Mucosa of stomach (tissue), 1 donor: ENCODE results near the gene OR6B3.

ENCODE experiments used
- H3K27me3 ChIP-seq: one replicate; pipeline ENCODE4 v1.7.0; 2013; ENCODE audit warnings: mild to moderate bottlenecking, low read length; ENCODE audit not compliant: control insufficient read depth, insufficient read depth
- H3K36me3 ChIP-seq: one replicate; pipeline ENCODE4 v1.7.0; 2013; ENCODE audit warnings: low read length; ENCODE audit not compliant: control insufficient read depth, insufficient read depth
- H3K4me1 ChIP-seq: one replicate; pipeline ENCODE4 v1.7.0; 2013; ENCODE audit warnings: mild to moderate bottlenecking, low read length; ENCODE audit not compliant: control insufficient read depth, insufficient read depth
- H3K4me3 ChIP-seq: one replicate; pipeline ENCODE4 v1.7.0; 2013; ENCODE audit warnings: low read length
- H3K9ac ChIP-seq: one replicate; pipeline ENCODE4 v1.7.0; 2013; ENCODE audit warnings: mild to moderate bottlenecking, low read length, moderate library complexity
- H3K9me3 ChIP-seq: one replicate; pipeline ENCODE4 v1.7.0; 2013; ENCODE audit warnings: mild to moderate bottlenecking, low read length, moderate library complexity; ENCODE audit not compliant: control insufficient read depth
- donor health status: Pancreatic carcinoma.

The OR6B3 gene

DNA sequence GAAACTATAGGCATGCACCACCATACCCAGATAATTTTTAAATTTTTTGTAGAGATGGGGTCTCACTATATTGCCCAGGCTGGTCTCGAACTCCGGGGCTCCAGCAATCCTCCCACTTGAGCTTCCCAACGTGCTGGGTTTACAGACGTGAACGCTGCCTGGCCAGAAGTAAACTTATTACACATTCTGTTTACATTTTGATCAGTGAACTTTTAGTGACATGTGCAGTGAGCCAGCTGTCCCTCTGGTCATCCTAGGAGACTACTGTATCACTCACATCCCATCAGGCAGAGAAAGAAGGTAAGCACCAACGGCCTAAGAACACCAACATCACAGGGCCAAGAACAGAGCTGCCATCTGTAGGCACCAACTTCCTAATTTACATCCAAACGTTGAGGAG lies 50.3 kb downstream of the OR6B3 start:
- H3K4me3 ChIP-seq, result no peak overlapping the region
- H3K4me1 ChIP-seq, result no peaks in the 10 kb centered on the region
- no peaks in the 10 kb centered on the region for H3K9me3 ChIP-seq
- peaks cover 17% of the 10 kb centered on the region for H3K36me3 ChIP-seq
- no peaks in the 10 kb centered on the region for H3K27me3 ChIP-seq
- H3K9ac ChIP-seq, result no peak overlapping the region

GRCh38 chr2:240000671-240001070 lies 52.6 kb downstream of the OR6B3 start:
- Histone ChIP-seq H3K9ac (no peak overlapping the region), H3K36me3 (peaks cover 17% of the 10 kb centered on the region)

DNA sequence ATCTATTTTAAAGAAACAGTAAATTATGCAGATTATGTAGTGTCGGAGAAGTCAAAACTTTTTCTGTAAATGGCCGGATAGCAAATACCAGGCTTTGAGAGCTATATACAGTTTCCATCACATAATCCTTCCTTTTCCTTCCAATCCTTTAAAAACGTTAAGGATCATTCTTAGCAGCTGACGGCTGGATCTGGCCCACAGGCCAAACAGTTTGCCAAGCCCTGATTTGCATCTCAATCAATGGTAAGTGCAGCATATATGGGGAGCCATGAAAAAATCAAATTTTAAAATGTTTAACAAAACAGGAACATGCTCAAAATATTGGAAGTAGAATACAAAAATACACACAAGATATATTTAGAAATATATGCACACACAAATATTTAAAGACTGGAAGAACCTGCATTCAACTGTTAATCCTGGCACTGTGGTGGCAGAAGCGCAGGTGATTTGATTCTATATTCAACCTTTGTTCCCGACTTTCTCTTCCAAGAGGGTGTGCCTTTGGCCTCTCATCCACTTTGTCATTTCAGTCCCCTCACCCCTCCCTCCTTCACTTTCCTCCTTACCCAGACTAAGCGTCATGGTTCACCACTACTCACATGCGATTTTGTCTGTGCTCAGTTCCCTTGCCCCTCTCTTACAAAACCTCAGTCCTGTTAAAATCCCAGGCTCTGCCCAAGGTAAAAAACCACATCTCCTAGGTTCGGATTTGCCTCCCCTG lies 55.5 kb downstream of the OR6B3 start:
- Histone ChIP-seq H3K9me3 (no peaks in the 10 kb centered on the region), H3K4me3 (no peak overlapping the region), H3K36me3 (peaks cover 17% of the 10 kb centered on the region), H3K27me3 (no peaks in the 10 kb centered on the region), H3K4me1 (no peaks in the 10 kb centered on the region), H3K9ac (no peak overlapping the region)

More at GRCh38 chr2:240000671-240001070, 52.6 kb downstream of the OR6B3 start:
- H3K4me1 ChIP-seq, result no peaks in the 10 kb centered on the region
- H3K27me3 ChIP-seq, result no peaks in the 10 kb centered on the region
- no peaks in the 10 kb centered on the region for H3K9me3 ChIP-seq
- H3K4me3 ChIP-seq, result no peak overlapping the region
